Stomach (tissue), 4 donors: ENCODE measurements around the gene PROCR.
"Not testable (repeated sequence)": the region's sequence is repeated elsewhere in the genome, so short reads cannot be mapped to it uniquely, and the experiment has no call there.

Experiments used
- EP300 ChIP-seq: sonication (generic); formaldehyde crosslinking; IDR thresholded peaks from one replicate; pipeline ENCODE4 v1.6.1; 2017; ENCODE audit warnings: antibody characterized with exemption
- POLR2A ChIP-seq, 4 donors: fragments of 450-650 bp; IDR thresholded peaks; one replicate each; pipeline ENCODE4 v1.6.1; 2016; ENCODE audit warnings: antibody characterized with exemption in 4 of 4, control low read depth in 2 of 4, mild to moderate bottlenecking in 1 of 4, moderate library complexity in 1 of 4
- POLR2AphosphoS5 ChIP-seq, 3 donors: sonication (generic); formaldehyde crosslinking; IDR thresholded peaks; one replicate each; pipeline ENCODE4 v1.6.1; 2016; ENCODE audit warnings: antibody characterized with exemption in 3 of 3
- TF ChIP-seq, protein P1 (sequence below), 7 experiments: fragments of 450-650 bp in 4 of 7; fragments of 200-600 bp in 3 of 7; sonication (generic) in 3 of 7; IDR thresholded peaks; one replicate each; pipeline ENCODE4 v1.5.1; 2016 to 2019; ENCODE audit warnings: antibody characterized with exemption in 7 of 7, control low read depth in 2 of 7, mild to moderate bottlenecking in 1 of 7

DNA sequence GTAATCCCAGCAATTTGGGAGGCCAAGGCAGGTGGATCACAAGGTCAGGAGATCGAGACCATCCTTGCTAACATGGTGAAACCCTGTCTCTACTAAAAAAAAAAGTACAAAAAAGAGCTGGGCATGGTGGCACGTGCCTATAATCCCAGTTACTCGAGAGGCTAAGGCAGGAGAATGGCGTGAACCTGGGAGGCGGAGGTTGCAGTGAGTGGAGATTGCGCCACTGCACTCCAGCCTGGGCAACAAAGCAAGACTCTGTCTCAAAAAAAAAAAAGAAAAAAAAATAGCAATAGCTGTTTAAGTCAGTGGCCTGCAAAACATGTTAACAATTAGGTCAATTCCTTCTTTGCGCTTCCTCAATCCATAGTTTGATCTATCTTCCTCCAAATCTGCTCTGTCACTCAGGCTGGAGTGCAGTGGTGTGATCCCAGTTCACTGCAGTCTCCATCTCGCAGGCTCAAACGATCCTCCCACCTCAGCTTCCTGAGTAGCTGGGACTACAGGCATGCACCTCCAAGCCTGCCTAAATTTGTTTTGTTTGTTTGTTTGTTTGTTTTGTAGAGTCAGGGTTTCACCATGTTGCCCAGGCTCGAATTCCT, 14.9 kb downstream of the PROCR start:
- not testable (repeated sequence) for TF ChIP-seq EP300; POLR2A (IDR thresholded peaks at IDR 0.05); POLR2AphosphoS5 (IDR thresholded peaks at IDR 0.05)
- TF ChIP-seq, protein P1, sequence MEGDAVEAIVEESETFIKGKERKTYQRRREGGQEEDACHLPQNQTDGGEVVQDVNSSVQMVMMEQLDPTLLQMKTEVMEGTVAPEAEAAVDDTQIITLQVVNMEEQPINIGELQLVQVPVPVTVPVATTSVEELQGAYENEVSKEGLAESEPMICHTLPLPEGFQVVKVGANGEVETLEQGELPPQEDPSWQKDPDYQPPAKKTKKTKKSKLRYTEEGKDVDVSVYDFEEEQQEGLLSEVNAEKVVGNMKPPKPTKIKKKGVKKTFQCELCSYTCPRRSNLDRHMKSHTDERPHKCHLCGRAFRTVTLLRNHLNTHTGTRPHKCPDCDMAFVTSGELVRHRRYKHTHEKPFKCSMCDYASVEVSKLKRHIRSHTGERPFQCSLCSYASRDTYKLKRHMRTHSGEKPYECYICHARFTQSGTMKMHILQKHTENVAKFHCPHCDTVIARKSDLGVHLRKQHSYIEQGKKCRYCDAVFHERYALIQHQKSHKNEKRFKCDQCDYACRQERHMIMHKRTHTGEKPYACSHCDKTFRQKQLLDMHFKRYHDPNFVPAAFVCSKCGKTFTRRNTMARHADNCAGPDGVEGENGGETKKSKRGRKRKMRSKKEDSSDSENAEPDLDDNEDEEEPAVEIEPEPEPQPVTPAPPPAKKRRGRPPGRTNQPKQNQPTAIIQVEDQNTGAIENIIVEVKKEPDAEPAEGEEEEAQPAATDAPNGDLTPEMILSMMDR (IDR thresholded peaks at IDR 0.05), result not testable (repeated sequence)
